Activated CD8-positive, alpha-beta memory T cell treated with anti-CD3 and anti-CD28 coated beads, Interleukin-2, amount 50 U/mL, for 4 hours (primary cell): ENCODE measurements around the gene UMAD1.

Experiments used
- DNase-seq: peaks from one replicate; pipeline ENCODE4 v3.0.0-alpha.2; 2020

Gene UMAD1

DNA sequence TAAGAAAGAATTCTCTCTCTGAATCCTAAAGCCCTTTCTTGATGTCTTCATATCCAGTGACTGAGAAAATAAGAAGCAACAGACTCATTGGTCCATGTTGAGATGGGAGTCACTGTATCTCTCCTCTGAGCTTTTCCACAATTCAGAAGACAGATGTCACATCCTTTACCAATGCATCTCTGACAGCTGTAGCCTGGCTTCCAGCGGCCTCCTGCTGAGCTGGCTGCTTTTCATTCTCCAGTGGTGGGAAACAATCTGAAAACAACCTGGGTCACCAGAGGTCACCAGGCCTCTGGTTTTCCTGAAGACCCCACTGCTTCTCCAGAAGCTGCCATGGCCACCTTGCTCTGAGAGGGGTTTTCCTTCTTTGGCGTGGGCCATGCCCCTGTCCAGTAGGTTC lies 96.1 kb downstream of the UMAD1 start:
- no peak for DNase-seq

DNA sequence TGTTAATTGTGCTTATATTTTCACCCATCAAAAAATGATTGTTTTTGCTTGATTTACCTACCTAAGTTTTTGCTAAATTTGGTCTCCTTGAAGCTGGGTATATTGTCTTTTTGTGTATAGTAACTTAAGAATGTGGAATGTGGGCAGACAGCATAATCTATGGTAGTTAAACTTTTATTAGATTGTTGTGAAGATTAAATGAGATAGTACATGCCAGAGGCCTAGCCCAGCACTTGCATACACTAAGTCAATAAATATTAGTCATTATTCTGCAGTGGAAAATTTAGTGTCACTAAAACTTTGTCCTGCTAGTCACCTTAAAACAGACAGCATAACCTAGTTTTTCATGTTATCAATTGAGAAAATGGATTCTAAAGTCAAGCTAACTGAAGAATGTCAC lies 97.1 kb downstream of the UMAD1 start:
- no peak for DNase-seq

DNA sequence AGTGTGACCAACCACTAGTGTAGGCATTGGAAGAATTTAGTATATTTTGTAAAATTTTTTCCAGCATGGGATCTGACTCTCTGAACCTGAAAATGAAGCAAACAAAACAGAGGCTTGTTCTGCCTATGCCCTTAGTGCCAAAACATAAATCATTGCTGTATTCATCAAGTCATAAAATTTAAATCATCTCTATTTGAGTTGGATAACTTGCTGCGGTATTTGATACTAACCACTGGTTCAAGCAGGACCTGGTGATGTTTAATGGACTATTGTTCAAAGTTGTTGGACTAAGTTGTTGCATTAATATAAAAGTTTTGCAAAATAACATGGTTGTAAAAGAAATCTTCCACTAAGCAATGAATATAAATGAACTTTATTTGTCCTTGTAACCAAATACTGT lies 97.6 kb downstream of the UMAD1 start:
- no peak for DNase-seq

DNA sequence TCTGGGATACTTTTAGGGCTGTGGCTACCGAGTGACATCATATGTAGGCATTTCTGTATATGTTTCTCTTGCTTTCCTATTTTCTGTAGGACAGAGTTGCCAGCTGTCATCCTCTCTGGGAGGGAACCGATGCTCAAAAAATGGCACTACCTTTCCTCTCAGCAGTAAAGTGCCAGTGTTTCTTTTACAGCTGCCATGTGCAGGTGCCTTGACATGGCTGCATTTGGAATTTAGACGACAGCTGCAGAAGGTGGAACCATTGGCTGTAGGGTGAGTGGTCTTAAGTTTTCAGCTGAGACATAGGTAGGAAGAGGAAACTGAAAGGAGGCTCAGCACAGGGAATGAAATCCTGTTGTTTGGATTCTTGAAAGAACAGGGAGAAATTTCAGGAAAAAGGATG lies 98.1 kb downstream of the UMAD1 start:
- DNase-seq = no peak

DNA sequence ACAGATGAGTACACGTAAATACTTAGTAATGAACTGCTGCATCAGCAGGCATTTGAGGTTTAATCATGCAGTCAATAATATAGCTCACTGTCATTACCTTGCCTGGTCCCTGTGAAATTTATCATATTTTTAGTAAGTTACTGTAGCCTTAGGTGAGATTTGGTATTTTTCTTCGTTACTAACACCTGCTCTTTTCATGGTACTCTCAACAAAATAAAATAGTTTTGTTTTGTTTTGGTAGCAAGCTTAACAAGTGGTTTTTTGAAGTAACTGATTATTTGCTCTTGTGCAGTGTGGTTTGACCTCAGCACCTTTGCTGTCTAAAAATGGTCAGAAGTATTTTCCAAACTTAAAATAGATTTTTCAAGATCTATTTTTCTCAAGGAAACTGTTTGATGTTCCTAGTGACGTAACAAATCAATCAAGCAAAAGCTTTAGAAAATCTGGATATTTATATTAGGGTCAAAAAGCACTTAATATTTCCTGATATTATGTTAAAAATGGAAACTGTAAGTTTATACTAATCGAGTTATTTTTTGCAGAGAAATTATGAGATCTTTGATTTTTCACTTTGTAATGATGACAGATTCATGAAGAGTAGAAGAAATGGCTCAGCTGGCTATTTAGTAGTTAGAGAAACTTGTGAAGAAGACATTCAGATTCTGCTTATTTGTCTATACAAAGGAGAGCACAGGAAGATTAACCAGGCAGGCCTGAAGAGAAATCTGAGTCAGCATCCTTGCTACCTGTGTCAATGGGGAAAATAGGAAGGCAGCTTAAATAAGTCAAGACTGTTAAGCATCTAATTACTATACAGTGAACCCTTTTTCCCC lies 98.9 kb downstream of the UMAD1 start:
- no peak for DNase-seq

DNA sequence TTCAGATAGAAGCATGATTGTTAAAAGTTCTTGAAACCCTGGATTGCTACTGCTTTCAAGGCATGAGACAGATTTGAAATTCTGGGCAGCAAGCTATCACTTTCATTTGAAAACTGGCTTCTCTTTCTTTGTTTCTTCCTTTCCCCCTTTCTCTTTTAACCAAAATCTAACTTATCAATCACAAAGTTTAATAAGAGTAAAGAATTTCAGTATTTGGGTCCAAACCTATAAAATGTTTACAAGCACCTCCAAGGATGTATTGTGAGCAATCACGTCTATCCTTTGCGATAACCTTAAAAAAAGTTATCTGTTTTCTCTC lies 99.4 kb downstream of the UMAD1 start:
- DNase-seq = no peak

DNA sequence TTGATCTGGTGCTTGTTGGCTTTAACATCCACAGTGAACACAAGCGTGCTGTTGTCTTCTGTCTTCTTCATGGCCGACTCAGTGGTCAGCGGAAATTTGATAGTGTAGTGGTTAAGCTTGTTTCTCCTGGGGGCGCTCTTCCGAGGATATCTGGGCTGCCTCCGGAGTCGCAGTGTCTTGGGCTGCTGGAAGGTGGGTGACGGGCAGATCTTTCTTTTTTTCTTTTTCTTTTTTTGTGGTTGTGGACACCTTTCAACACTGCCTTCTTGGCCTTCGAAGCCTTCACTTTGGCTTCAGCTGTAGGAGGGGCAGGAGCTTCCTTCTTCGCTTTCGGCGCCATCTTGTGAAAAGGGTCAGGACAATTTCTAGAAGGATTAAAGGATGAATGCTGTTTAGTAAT lies 101.7 kb downstream of the UMAD1 start:
- no peak for DNase-seq

DNA sequence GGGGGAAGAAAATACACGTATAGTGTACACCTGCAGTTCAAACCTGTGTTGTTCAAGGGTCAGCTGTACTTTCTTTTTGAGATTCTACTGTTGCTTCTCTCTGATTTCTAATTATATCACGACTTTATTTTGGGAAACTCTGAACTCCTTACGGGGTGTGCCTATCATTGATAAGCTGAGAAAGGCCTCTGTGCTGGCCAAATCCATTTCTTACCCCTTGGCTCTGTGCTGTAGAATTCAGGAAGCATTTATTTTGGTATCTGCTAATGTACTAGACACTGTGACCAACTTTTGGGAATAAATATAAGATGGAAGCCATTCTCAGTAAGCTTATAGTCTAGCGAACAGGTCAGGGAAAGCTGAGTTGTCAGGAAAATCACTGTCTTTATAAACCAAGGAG lies 104.7 kb downstream of the UMAD1 start:
- DNase-seq = no peak

DNA sequence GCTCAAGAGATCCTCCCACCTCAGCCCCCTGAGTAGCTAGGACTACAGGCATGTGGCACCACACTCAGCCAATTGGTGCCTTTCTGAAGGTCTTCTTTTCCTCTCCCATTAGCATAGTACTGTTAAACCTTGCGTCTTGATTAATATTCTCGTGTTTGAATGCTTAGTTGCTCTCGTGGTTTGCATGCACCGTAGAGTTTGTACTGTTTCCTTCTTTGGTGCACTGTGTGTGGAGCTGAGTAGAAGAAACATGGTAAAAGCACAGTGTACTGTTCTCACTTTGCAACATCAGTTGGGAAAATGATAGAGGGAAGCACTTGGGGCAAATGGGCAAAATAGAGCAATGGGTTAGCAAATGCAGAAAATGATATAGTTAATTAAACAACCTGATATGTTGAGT lies 105.4 kb downstream of the UMAD1 start:
- DNase-seq = no peak

DNA sequence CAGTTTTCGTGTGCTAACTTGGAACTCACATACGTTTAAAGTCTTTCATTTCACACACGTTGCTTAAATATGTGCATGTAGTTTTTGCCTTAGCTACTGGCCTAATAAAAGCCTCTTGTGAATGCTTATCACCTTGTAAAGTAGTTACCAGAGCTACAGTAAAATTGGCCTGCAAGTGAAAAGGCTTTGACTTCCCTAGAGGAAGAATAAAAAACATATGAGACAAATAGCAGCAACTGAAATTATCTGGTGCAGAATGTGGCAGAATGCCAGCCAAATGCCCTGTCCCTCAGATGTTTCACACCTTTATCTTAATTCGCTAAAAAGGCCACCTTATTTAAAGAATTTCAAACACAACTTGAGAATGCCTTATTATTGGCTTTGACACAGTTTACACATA lies 105.9 kb downstream of the UMAD1 start:
- no peak for DNase-seq

DNA sequence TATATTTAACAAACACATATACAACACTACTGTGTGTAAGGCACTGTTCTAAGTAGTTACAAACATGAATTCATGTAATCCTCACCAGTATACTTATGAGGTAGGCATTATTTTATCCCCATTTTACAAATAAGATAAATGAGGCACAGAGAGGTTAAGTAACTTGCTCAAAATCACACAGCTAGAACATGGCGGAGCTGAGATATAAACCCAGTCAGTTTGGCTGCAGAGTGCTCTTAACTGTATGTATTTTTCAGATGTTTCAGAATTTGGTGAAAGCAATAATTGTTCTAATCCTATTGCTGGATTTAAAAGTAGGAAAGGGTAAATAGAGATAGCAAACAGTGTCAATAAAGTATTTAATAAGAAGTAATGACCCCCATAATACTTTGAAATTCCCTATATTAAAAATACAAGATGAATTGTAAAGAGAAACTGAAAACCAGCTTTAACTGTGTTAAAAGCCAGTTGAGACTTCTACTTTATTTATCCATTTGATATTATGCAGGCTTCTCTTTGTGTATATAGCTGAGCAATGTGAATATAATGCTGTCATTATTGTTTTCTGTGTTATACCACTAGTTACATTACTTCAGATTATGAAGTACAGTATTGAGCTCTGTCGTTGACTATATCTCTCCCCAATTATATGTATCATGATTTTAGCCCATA lies 110.2 kb downstream of the UMAD1 start:
- DNase-seq = no peak

DNA sequence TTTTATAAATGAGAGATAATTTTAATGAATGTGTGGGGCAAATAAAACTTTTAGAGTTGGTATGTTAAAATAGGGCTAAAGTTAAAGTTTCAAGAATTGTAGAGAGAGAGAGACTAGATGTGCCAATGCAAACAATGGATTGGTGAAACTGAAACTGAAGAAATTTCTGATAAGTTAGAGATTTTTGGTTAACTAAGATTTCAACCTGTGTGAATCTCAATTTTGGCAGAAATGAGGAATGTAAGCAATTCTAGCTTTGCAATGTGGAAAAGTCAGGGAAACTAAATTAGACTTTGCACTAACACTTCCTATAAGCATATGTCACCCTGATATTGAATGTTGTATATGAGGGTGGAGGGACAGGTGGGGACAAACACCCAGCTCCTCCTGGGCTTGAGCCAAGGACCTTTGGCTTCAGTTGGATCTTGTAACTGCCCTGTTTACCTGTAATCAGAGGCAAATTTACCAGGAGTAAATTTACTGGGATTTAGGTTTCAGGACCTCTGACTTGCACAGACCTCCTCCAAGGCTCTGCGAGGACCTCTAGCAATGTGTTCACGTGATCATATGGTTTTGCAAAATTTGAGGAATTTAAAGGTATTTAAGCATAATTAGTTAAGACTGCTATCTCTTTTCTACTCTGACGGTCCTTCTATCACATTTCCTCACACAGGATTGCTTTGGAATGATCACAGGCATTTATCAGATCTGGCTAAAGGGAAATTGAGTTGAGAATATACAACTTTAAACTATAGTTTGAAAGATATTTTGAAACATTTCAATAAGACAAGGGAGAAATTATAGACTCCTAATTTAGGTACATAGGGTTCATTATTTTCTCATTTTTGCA lies 110.9 kb downstream of the UMAD1 start:
- no peak for DNase-seq

DNA sequence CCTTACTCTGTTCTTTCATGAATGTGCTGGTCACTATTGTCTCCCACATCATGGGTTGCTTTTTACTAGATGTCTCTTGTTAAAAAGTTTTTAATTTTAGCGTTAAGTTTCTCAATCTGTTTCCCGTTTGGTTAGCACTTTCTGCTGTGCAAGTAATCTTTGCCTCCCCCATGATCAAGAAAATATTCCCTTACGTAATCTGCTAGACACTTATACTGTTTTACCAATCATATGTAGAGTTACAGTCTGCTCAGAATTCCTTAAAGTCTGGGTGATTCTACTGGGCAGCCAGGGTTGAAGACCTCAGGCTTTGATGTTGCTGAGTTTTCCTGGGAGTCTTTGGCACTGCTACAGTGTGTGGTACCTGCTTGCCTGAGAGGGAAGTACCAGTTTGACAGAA lies 116.0 kb downstream of the UMAD1 start:
- DNase-seq = no peak

DNA sequence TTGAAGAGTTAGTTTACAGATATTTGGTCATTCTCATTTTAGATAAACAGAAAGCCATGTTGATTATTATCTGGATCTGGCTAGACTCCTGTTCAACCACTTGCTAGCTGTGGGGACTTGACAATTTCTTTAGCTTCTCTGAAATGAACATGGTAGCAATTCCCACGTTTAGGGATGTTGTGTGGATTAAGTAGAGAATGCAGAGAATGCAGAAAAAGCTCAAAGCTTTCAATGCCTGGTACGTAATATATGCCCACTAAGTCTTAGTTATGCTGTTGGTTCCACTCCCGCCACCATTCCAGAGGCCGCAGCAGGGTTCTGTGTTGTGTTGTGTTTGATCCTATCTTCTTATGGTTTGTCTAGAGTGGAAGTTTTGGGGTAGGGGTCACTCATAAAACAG lies 117.0 kb downstream of the UMAD1 start:
- no peak for DNase-seq

DNA sequence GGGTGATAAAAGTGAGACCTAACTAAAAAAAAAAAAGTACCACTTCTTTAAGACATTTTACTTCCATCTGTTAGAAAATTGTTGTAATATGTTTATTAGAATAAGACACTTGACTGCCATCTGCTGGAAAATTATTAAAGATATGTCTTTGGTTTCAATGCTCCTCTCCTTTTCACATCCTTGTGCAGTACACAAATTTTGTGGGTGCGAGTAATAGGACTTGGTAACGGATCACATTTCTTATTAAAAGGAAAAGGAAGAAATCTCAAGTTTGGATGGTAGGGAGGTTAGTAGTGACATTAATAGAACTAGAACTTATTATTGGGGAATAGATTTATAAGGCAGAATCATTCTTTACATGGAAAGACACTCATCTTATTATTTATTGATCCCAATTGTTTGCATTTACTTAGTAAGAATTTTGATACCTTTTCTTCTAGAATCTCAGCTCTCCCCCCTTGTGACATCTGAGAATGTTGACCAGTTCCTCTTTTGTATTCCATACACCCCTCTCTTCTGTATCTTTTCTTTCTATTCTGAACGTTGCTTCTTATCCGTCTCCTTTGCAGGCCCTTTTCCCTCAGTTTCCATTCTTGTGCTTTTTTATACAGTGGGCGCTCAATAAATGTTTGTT lies 120.9 kb downstream of the UMAD1 start:
- no peak for DNase-seq

DNA sequence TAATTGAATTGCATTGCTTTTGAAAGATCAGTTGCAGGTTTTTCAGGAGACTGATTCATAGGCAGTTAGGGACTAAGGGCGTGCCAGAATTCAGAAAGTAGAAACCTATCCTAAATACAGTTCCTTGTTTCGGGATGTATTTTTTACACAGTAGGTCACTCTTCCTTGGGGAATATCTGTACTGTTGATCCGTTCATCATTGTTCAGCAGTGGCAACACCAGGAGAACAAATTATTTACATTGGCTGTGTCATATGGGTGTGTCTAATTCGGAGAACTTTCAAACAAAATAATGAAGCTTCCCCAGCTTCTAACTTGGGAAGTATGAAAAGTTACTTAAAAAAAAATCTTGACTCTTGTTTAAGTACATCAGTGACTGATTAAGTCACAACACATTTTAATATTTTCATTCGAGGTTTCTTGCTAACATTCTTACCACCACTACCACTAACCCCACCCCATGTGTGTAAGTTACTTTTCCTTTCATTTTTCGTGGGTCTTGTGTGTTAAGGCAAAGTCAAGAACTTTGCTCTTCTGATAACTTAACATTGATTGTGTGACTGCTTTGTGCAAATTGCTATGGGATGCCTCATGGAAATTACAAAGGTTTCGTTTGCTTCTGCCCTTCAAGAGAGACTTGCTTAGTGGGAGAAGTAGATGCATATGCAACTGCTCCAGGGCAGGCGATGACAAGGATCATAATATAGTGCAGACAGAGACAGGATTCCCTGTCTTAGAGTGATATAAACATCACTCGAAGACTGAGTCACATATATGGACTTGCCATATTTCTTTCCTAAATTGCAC lies 121.6 kb downstream of the UMAD1 start:
- no peak for DNase-seq

DNA sequence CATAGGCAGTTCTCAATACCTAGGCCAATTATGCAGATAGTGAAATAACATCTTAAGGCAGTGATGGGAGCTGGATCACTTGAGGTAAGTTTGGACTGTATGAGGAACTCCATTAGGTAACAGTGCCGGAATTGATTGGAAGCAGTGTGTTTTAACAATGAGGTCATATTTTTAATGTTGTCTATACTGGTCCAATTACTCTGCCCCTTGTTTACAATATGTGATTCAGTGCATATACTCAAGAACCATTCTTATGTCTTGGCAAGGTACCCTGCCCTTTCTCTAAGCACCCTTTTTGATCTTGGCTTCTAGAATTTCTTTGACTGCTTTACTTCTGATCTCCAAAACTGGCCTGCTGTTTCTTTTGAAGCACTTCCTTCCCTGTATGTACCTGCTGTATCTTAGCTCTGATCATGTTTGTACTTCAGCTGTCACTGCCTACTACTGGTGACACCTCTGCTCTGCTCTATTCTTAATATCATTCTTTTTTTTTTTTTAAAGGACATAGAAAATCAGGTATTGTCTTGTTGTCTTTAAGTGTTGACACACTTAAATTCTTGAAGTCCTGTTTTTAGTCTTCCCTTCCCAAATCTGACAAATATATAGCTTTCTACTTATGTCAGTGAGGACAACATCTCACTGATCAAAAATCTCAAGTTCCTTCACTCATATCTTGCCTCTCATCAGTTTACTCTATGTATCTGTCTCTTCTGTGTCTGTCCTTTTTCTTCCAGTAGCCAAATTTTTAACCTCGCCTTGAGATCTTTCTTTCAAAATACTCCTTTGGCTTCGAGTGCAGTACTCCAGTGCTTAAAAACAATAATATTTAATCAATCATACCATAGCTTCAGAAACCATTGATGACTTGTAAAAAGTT lies 124.2 kb downstream of the UMAD1 start:
- DNase-seq = no peak

DNA sequence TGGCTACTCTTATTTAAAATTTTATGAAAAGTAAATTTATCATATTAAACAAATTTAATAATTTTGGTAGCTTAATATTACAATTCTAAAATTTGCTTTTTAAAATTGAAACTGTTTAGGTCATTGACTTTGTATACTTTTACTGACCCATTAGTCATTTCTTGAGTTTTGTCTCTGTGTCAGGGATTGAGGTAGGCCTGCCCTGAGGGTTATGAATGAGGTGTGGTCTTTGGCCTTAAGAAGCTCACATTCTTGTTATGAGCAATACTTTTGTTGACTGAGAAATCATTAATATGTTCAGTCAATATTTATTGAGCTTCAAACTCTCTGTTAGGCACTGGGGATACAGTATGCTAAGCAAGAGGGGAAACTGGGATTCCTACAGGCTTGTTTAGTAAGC lies 124.9 kb downstream of the UMAD1 start:
- DNase-seq = no peak

DNA sequence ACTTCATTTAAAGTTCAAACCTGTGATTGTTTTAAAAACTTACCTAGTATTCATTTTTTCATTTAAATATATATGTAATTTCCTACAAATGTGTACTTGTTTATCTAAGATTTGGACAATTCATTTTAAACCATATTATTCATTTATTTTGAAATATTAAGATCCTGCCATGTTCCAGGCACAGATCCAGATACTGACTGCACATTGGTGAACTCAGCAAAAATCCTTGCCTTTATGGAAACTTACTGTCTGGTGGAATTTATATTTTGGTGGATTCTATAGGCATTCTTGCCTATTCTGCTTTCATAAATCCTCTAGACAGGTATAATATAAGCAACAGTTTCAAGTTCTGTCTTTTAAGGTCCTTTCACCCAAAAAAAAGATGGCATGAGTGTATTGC lies 126.1 kb downstream of the UMAD1 start:
- DNase-seq = no peak

DNA sequence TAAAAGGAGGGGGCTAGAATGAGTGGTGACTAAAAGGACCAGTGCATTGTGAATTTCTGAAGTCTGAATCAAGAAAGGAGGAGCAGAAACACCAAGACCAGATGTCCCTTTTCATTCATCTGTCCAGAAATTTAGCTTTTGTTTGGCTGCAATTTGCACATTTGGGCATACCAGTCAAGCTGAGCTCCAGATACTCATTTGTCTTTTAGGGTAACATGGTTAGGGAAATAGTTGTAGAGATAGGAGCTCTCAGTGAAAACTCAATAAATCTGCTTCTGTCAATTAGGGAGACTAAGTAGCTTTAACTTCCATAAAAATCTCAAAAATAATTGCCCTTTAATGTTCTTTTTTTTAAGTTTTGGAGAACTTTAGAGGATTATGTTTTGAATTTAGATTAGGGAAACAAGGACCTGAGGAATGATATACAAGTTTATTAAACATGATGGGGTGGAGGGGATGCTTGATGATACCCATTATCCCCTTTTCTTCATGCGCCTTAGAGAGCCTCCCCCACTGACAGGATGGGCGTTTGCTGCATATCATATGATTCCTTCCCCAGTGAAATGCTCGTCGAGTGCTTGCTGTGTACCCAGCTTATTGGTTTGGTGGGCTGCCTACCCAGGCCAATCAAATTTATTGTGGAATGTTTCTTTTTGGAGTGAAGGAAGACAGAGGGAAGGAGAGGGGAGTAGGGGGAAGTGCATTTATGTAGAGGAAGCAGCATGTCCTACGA lies 128.6 kb downstream of the UMAD1 start:
- no peak for DNase-seq
